SK-N-DZ (cell line): Measurements from ENCODE around the gene ANXA6.

Experiments
- DNase-seq: peaks from one replicate; pipeline ENCODE4 v3.0.0-alpha.2; 2015; ENCODE audit warnings: low spot score

The ANXA6 gene

GRCh38 chr5:151105561-151105960 lies 52.0 kb downstream of the ANXA6 start:
- DNase-seq: no peak

- DNase-seq: no peak
These were observed 52.8 kb downstream of the ANXA6 start for GRCh38 chr5:151104795-151105194.

GRCh38 chr5:151101746-151102145 lies 55.8 kb downstream of the ANXA6 start:
- DNase-seq: no peak

- no peak for DNase-seq
These were observed 56.4 kb downstream of the ANXA6 start for GRCh38 chr5:151101151-151101550.

GRCh38 chr5:151100681-151101080 lies 56.9 kb downstream of the ANXA6 start:
- no peak for DNase-seq

GRCh38 chr5:151098768-151099121 lies 58.8 kb downstream of the ANXA6 start:
- no peak for DNase-seq

- DNase-seq: no peak
These were observed 59.5 kb downstream of the ANXA6 start for GRCh38 chr5:151097820-151098767.

- no peak for DNase-seq
These were observed 60.5 kb downstream of the ANXA6 start for GRCh38 chr5:151097061-151097460.

GRCh38 chr5:151096001-151096373 lies 61.6 kb downstream of the ANXA6 start:
- peak; percentile 24 for DNase-seq

GRCh38 chr5:151095341-151096000 lies 62.1 kb downstream of the ANXA6 start:
- peak; percentile 33 for DNase-seq

- DNase-seq: no peak
These were observed 62.7 kb downstream of the ANXA6 start for GRCh38 chr5:151094852-151095245.

GRCh38 chr5:151094030-151094851 lies 63.3 kb downstream of the ANXA6 start:
- no peak for DNase-seq

- no peak for DNase-seq
These were observed 64.1 kb downstream of the ANXA6 start for GRCh38 chr5:151093476-151093889.

GRCh38 chr5:151092762-151093161 lies 64.8 kb downstream of the ANXA6 start:
- no peak for DNase-seq

GRCh38 chr5:151089726-151090125 lies 67.9 kb downstream of the ANXA6 start:
- no peak for DNase-seq

- DNase-seq: no peak
These were observed 68.6 kb downstream of the ANXA6 start for GRCh38 chr5:151088986-151089385.

- no peak for DNase-seq
These were observed 70.1 kb downstream of the ANXA6 start for GRCh38 chr5:151087486-151087885.

GRCh38 chr5:151086905-151087360 lies 70.6 kb downstream of the ANXA6 start:
- DNase-seq: no peak

GRCh38 chr5:151086192-151086869 lies 71.2 kb downstream of the ANXA6 start:
- DNase-seq: no peak

- DNase-seq: peak; percentile 21
These were observed 72.0 kb downstream of the ANXA6 start for GRCh38 chr5:151085517-151086041.

- DNase-seq: no peak
These were observed 73.2 kb downstream of the ANXA6 start for GRCh38 chr5:151084363-151084762.
